A172 (cell line): ENCODE measurements around the gene GNG8. TPM values are rescaled to one million over a fixed set of nuclear protein-coding genes. Genes with fewer than 3 reads are reported as not detected.

Experiments used
- DNase-seq: peaks from one replicate; pipeline ENCODE4 v3.0.0-alpha.2; 2015; ENCODE audit warnings: low spot score
- total RNA-seq: library from RNA; depleted of rRNA; stranded (reverse); fragments of >200 nt; shearing (Covaris generic); gene quantifications from 2 replicates; pipeline ENCODE4 v1.2.3, GENCODE V29; 2014

Gene GNG8
- total RNA-seq, 1 experiment from 2014 or later = not detected

DNA sequence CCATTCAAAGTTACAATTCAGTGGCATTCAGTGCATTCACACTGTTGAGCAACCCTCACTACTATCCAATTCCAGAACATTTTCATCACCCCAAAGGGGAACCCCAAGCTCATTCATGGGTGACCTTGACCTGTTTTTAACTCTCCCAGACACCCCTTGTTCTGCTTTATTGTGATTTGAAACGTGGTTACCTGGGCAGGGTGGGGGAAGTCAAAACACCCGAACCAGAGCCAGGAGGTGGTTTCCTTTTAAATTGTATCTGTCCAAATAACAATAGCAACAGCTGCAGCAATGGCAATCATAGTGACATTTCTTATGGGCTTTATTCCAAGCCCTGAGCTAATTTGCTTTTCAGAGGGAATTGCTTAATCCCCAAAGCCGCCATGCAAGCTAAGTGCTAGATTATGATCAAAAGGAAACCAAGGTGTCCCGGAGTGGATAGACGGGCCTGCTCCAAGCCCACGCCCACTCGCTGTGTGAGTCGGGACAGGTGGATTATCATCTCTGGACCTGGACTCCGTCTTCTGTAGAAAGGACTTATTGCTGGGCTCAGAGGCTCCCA, 17.3 kb downstream of the GNG8 start:
- no peak for DNase-seq

DNA sequence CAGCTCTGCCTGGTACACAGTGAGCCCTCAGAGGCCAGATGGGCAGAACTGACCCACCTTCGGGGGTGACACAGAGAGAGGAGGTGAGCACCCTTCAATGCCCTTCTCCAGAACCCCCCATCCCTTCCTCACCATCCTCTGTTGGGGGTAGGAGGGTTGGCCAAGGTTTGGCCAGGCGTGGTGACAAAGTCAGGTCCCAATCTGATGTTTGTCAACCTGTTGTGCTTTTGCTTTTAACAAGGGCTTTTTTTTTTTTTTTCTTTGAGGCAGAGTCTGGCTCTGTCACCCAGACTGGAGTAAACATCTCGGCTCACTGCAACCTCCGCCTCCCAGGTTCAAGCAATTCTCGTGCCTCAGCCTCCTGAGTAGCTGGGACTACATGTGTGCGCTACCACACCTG, 18.4 kb downstream of the GNG8 start:
- no peak for DNase-seq

DNA sequence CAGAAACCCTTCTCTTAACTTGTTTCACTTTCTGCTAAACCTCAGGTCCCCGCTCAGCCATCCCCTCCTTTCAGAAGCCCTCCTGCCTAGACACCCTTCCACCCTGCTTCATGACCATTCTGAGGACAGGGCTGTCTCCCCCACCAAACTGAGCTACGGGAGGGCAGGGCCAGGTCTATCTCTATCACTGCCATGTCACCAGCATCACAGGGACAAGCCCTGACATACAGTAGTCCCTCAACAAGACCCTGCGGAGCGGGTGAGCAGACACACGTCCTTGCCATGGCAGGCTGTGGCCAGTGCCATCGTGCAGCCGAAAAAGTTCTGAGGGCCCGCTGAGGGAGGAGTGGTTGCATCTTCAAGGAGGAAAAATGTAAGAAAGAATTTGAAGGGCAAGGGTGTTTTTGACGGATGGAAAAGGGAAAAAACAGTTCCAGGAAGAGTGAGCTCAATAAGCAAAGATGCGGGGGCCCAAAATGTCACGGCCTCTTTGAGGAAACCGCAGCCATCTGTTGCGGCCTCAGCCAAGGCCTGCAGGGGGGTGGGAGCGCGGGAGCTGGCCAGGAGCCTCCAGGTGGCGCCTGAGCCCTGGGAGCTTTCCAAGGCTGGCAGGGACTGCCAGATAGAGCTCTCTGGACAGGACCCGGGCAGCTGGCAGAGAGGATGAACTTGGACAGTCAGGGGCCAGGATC, 19.2 kb downstream of the GNG8 start:
- peak; percentile 49 for DNase-seq

DNA sequence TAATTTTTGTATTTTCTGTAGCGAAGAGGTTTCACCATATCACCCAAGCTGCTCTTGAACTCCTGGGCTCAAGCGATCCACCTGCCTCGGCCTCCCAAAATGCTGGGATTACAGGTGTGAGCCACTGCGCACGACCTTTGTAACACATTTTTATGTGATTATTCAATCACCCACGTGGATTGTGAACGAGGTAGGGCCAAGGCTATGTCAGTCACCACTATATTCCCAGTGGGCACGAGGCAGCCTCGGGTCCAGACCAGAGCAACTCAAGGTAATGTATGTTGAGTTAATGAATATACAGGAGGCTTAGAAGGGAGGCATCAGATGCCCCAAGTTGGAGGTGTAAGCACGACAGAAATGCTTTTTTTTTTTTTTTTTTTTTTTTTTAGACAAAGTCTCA, 20.0 kb downstream of the GNG8 start:
- DNase-seq = no peak

DNA sequence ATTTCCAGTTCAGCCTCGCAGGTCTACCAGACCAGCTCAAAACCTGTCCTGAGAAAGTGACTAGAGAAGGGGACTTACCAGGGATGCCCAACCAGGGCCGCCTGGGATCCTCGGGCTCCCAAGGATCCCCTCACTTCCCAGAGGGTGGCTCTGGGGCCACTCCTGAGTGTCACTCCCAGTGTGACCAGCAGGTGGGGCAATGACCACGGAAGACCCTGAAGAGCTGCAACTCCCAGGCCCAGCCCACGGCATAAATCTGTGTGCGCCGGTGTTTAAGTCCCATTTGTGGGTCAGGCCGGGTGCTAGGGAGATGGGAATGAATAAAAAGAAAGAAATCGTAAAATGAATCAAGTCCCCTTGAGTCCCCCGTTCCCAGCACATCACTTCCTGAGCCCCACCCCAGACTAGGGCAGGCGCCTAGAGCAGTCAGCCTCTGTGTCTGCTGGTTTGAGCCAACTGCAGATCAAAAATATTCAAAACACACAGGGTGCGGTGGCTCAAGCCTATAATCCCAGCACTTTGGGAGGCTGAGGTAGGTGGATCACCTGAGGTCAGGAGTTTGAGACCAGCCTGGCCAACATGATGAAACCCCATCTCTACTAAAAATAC, 21.8 kb downstream of the GNG8 start:
- DNase-seq = peak; percentile 54

DNA sequence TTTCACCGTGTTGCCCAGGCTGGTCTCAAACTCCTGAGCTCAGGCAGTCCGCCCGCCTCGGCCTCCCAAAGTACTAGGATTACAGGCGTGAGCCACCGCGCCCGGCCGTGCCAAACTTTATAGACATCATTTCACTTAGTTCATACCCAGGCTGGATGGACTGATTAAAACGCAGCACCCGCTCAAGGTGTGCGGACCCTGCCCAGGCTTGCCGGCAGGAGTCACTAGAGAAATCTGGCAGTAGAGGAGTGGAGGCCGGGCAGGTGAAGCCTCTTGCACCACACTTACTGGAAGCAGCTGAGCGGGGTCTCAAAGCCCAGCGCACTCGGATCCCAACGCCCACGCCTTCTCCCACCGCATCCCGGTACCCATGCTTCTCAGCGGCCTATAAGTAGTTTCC, 22.5 kb downstream of the GNG8 start:
- DNase-seq = no peak

DNA sequence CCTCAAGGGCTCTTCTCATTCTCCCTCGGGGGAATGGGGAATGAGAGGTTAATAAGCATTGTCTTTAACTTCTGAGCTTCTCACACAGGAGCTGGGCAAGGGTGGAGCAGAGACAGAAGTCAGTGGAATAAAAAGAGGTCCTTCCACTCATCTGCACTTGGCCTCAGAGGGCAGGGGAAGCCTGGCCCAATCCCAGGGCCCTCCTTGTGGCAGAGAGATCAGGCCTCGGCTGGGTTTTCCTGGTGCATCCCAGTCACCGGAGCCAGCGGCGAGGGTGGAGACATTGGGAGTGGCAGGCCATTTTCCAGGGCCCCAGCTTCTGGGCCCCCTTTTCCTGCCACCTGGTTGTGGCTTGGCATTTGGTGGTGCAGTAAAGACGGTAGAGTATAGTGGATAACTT, 24.2 kb downstream of the GNG8 start:
- DNase-seq = no peak

DNA sequence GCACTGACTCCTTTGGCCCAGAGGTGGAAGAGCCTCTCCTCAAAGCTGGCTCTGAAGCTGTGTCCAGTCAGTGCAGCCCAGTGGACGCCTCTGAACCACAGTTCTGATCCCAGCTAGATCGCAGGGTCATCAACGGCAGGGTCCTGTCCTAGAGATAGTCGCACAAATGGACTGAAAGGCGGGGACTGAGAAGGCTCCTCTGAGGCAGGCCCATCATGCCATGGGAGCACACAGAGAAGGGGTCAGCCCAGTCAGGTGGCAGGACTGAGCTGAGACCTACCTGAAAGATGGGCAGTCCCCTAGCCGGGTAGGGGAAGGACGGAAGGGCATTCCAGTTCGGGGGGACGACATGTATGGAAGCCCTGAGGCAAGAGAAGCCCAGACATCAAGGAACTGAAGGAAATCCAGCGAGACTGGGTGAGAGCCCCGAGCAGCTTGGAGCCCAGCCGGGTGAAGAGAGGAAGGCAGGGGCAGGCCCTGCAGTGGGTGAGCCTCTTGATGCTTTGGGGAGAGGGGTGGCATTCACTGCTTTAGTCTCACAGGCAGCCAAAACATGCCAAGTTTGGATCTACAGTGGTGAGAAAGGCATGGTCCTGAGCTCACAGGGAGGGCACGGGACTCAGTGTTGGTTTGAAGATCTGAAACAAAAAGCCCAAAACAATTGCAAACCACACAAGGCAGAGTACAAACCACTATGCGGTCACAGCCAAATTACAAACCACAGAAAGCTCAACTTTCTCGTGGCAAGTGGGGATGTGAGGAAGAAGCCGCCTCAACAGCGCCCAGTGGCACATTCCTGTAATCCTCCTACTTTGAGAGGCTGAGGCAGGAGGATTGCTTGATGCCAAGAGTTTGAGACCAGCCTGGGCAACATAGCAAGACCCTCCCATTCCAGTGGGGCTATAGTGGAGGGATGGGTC, 24.9 kb downstream of the GNG8 start:
- DNase-seq = no peak

DNA sequence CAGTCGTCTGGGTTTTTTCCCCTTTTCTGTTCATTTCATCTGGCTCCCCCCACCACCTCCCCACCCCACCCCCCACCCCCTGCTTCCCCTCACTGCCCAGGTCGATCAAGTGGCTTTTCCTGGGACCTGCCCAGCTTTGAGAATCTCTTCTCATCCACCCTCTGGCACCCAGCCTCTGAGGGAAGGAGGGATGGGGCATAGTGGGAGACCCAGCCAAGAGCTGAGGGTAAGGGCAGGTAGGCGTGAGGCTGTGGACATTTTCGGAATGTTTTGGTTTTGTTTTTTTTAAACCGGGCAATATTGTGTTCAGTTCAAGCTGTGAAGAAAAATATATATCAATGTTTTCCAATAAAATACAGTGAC, 25.6 kb downstream of the GNG8 start:
- DNase-seq = no peak

DNA sequence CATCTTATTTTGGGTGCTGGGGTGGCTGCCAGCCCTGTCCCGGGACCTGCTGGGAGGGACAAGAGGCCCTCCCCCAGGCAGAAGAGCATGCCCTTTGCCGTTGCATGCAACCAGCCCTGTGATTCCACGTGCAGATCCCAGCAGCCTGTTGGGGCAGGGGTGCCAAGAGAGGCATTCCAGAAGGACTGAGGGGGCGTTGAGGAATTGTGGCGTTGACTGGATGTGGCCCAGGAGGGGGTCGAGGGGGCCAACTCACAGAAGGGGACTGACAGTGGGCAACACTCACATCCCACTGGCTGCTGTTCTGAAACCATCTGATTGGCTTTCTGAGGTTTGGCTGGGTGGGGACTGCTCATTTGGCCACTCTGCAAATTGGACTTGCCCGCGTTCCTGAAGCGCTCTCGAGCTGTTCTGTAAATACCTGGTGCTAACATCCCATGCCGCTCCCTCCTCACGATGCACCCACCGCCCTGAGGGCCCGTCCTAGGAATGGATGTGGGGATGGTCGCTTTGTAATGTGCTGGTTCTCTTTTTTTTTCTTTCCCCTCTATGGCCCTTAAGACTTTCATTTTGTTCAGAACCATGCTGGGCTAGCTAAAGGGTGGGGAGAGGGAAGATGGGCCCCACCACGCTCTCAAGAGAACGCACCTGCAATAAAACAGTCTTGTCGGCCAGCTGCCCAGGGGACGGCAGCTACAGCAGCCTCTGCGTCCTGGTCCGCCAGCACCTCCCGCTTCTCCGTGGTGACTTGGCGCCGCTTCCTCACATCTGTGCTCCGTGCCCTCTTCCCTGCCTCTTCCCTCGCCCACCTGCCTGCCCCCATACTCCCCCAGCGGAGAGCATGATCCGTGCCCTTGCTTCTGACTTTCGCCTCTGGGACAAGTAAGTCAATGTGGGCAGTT, 26.2 kb downstream of the GNG8 start:
- DNase-seq = no peak

DNA sequence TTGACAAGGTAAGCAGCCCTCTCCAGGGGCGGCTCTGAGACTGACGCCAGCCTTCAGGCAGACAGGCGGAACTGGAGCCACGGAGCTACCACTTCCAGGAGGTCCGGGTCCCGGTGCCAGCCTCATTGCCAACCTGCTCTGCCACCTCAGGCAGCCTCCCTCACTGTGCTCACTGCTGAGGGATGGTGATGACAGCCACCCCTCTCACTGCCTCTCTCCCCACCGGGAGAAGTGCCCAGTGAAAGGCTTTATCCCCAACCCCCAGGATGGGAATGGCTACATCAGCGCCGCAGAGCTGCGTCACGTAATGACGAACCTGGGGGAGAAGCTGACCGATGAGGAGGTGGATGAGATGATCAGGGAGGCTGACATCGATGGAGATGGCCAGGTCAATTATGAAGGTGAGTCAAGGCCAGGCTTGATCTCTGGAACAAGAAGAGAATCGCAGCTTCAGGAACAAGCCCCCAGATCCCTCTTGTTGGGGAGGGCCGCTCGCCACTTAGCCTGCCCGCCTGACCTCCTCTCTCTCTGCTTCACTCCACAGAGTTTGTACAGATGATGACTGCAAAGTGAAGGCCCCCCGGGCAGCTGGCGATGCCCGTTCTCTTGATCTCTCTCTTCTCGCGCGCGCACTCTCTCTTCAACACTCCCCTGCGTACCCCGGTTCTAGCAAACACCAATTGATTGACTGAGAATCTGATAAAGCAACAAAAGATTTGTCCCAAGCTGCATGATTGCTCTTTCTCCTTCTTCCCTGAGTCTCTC, 27.2 kb downstream of the GNG8 start:
- no peak for DNase-seq

DNA sequence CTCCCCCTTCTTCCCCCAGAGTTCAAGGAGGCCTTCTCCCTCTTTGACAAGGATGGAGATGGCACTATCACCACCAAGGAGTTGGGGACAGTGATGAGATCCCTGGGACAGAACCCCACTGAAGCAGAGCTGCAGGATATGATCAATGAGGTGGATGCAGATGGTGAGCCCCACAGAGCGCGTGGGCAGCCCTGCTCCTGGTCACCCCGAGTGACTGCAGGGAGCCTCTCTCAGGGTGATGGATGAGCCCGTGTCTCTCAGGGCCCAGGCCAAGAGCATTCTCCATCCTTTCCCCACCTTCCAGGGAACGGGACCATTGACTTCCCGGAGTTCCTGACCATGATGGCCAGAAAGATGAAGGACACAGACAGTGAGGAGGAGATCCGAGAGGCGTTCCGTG, 27.8 kb downstream of the GNG8 start:
- DNase-seq = no peak

DNA sequence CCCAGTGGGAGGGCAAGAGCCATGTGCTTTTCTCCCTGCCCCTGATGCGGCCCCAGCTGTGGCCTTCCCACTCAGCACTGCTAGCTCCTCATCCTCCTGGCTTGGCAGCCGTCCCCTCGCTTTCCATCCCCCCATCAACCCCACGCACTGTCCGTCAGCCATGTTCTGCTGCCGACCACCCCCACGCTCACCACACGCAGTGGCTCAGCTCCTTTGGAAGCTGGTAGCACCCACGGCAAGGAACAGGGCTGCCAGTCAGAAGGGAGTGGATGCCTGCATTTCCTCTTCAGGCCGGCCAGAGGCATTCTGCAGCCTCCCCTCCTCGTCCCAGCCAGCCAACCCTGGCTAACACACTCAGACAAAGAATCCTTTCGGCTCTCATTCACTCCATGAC, 28.6 kb downstream of the GNG8 start:
- no peak for DNase-seq

DNA sequence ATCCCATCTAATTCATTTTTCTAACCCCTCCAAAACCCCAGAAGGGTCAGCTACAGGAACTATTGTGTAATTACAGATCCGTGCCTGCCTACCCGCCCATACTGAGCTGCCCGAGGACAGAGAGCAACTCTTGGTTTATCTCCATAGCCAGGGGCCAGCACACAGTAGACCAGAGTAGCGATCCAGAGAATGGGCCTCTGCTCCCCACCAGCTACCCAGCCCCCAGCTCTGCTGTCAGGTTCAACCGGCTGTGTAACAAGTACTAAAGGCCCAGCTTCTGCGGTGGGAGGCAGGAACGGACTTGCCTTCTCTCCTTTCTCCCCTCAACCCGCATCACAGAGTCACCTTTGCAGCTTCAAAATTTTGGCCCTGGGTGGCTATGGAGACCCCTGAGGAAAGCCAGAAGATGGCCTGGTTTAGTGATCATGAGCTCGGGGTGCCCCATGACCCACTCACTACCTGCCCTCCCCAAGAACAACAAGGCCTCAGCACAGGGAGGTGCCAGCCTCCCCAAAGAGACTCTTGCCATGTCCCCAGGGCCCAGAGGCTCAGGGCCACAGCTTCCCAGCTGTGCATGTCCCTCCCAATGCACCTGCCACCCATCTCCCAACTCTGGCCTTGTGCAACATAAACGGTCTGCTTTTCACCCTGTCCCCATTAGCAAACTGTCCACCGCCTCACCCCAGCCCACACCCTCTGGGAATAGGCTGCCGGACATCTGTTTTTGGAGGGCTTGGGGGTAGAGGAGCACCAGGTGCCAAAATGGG, 29.1 kb downstream of the GNG8 start:
- DNase-seq = no peak

DNA sequence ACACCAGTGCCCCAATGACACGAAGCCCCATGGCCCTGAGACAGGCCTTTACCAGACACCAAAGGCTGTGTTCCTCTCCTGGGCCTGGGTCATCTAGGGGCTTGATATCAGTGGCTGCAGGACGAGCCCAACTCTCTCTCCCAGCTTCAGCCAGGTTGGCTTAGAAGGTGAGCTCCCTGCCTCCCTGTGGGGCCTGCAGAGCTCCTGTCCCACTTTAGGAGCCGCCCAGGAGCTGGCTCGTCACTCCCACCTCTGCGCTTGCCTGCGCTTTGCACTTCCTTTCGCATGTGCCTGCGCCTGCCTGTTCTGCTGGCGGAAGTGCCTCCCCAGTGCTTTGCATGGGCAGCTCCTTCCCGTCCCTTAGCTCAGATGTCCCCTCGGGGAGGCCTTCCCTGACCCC, 30.0 kb downstream of the GNG8 start:
- no peak for DNase-seq

DNA sequence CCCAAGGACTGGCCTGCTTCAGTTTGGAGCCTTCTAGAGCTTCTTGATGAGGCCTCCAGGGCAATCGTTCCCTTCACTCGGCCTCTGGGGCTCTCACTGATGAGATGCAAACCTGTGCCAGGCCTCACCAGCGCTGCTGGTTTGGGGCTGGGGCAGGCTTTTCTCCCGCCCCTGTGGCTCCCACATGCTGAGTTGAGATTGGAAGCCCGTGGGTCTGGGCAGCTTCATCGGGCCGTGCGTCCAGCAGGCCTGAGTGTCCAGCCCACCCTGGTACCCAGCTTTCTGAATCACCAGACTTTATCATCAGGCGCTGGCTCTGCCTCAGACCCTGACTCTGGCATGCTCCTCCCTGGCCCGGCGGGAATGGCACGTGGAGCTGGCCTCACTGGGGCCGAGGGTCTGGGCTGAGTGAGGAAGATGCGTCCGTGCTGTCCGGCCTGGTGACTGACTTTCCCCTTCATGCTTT, 30.6 kb downstream of the GNG8 start:
- DNase-seq = no peak

DNA sequence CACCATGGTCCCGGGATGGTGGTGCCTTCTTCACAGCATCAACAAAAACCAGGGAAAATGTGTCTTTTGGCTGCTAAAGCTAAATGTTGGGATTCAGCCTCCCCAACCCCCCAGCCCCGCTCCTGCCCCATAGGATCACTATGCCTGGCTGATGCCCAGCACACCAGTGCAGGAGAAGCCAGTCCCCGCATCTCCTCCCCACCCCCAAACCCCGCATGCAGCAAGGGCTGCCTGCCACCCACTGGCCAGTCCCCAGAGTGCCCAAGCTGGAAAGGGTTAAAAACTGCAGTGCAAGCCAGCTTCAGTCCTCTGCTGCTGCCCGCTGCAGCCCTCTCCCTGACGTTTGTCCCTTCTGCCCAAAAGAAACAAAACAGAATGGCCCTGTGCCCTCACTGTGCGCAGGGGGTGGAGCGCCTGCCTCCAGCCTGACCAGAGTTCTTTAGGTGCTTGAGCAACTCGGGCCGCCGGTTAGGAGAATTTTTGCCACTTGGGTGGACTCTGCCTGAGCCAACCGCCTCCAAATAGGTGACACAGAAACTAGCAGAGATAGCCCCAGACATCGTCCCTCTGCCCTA, 31.1 kb downstream of the GNG8 start:
- no peak for DNase-seq

DNA sequence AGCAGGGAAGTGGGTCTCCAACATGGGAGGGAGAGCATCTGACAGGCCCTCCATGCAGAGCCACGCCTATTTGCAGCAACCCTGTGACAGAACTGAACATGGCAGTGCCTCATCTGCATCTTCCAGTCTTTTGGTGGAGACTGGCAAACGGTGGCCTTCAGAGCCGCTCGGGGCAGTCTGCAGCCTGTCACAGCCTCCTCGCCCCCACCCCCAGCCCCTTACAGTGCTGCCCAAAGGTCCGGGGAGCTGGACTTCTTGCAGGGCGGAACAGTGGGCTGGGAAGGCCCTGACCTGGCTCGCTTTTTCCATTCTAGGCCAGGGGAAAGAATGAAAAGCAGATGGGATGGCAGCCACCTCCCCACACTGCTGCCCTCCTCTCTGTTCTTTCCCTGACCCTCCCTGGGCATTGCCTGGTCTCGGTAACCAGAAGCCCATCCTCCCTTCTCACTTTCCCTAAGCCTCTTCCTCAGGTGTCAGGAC, 32.2 kb downstream of the GNG8 start:
- no peak for DNase-seq

DNA sequence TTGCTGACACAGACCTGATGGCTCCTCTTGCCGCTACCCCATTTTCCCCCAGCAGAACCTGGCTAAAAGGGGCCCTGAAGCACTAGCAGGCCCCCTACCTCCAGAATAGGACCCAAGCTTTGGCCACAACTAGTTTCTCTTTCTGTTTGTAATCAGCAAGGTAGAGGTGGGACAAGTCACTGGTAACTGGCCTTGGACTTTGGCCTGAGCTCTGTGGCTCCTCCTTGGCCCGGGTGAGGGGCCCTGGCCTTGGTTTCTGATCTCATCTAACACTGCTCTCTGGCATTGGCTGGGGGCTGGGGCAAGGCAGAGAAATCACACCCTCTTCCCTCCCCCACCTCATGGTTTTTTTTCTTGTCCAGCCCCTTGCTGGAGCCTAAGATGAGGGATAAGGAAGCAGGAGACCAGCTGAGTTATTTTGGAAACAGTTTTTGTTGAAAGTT, 32.8 kb downstream of the GNG8 start:
- DNase-seq = no peak
